ENCODE measurements around the gene ATP1B4. TPM values are rescaled to one million over a fixed set of nuclear protein-coding genes. Genes with fewer than 3 reads are reported as not detected.

The ATP1B4 gene
- polyA plus RNA-seq, 1 donor (not counting 4 experiments of a cell fraction or from before 2014, with no cell fraction given) = not detected

DNA sequence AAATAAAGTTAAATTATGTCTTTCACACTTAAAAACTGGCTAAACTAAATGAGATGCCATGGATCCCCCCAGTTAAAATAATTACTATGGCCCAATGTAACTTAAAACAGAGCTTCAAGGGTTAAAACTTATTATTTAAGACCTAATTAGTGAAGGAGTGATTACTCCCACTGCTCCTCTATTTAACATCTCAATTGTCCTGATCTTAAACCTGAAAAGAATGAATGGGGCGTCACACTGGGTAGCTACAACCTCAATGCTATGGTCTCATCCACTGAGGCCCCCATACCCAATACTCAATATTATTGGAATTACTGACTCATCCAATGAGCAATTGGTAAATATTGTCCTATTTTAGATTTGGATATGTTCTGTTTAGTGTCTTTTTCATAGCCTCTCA lies 29.5 kb upstream of the ATP1B4 start:
- Histone ChIP-seq H3K36me3 (ENCODE audit: control insufficient read depth in 2 of 2, extremely low read depth in 1 of 2, insufficient read depth in 2 of 2, low read length in 2 of 2) (no peaks in the 10 kb centered on the region), H3K4me1 (ENCODE audit: control insufficient read depth, extremely low read depth, insufficient read depth, low read length) (no peaks in the 10 kb centered on the region), H3K4me2 (ENCODE audit: control insufficient read depth, extremely low read depth, insufficient read depth, low read depth, low read length) (no peak overlapping the region), H3K9me1 (ENCODE audit: control insufficient read depth, extremely low read depth, insufficient read depth, low read length) (no peaks in the 10 kb centered on the region), H3K9ac (ENCODE audit: control insufficient read depth, extremely low read depth, insufficient read depth, low read length) (no peak overlapping the region), H3K79me2 (ENCODE audit: control insufficient read depth, insufficient read depth, low read length) (no peaks in the 10 kb centered on the region), H3K4me3 (ENCODE audit: control insufficient read depth in 2 of 3, extremely low read depth in 1 of 3, insufficient read depth in 2 of 3, low read depth in 1 of 3, low read length in 3 of 3) (no peak overlapping the region), H4K20me1 (ENCODE audit: control insufficient read depth, extremely low read depth, insufficient read depth, low read length) (no peaks in the 10 kb centered on the region), H2AFZ (ENCODE audit: control insufficient read depth, low read length) (no peak overlapping the region), H3K9me3 (ENCODE audit: control insufficient read depth, low read depth, low read length) (no peaks in the 10 kb centered on the region), H3K27me3 (ENCODE audit: control insufficient read depth, extremely low read depth, insufficient read depth, low read length) (no peaks in the 10 kb centered on the region), H3K27ac (ENCODE audit: control insufficient read depth, insufficient read depth, low read length) (no peak overlapping the region)
- no peak for DNase-seq (ENCODE audit: low read depth, low spot score)
- no peak for FAIRE-seq
- dilution Hi-C loops (cut with MboI; ENCODE audit: extremely low pct_ligation_motif_present, low sequenced_read_pairs) = no loop called here
- no peak for TF ChIP-seq EZH2 (IDR thresholded peaks at IDR 0.05; ENCODE audit: low read length)
- TF ChIP-seq CTCF (optimal IDR thresholded peaks at IDR 0.05 in 1 of 3, IDR thresholded peaks at IDR 0.05 in 1 of 3, conservative IDR thresholded peaks at IDR 0.05 in 1 of 3; ENCODE audit: extremely low read depth in 1 of 3, insufficient read depth in 2 of 3, low read length in 3 of 3) = no peak

GRCh38 chrX:120334151-120334550 lies 27.7 kb upstream of the ATP1B4 start:
- Histone ChIP-seq H3K9me3 (ENCODE audit: control insufficient read depth, low read depth, low read length) (no peaks in the 10 kb centered on the region), H3K4me3 (ENCODE audit: control insufficient read depth in 2 of 3, extremely low read depth in 1 of 3, insufficient read depth in 2 of 3, low read depth in 1 of 3, low read length in 3 of 3) (no peak overlapping the region), H2AFZ (ENCODE audit: control insufficient read depth, low read length) (no peak overlapping the region), H3K27ac (ENCODE audit: control insufficient read depth, insufficient read depth, low read length) (no peak overlapping the region), H3K79me2 (ENCODE audit: control insufficient read depth, insufficient read depth, low read length) (no peaks in the 10 kb centered on the region), H3K27me3 (ENCODE audit: control insufficient read depth, extremely low read depth, insufficient read depth, low read length) (no peaks in the 10 kb centered on the region), H3K9ac (ENCODE audit: control insufficient read depth, extremely low read depth, insufficient read depth, low read length) (no peak overlapping the region), H3K9me1 (ENCODE audit: control insufficient read depth, extremely low read depth, insufficient read depth, low read length) (no peaks in the 10 kb centered on the region), H4K20me1 (ENCODE audit: control insufficient read depth, extremely low read depth, insufficient read depth, low read length) (no peaks in the 10 kb centered on the region), H3K36me3 (ENCODE audit: control insufficient read depth in 2 of 2, extremely low read depth in 1 of 2, insufficient read depth in 2 of 2, low read length in 2 of 2) (no peaks in the 10 kb centered on the region), H3K4me1 (ENCODE audit: control insufficient read depth, extremely low read depth, insufficient read depth, low read length) (no peaks in the 10 kb centered on the region), H3K4me2 (ENCODE audit: control insufficient read depth, extremely low read depth, insufficient read depth, low read depth, low read length) (no peak overlapping the region)
- dilution Hi-C loops (cut with MboI; ENCODE audit: extremely low pct_ligation_motif_present, low sequenced_read_pairs) = no loop called here
- no peak for TF ChIP-seq EZH2 (IDR thresholded peaks at IDR 0.05; ENCODE audit: low read length)
- no peak for TF ChIP-seq CTCF (optimal IDR thresholded peaks at IDR 0.05 in 1 of 3, IDR thresholded peaks at IDR 0.05 in 1 of 3, conservative IDR thresholded peaks at IDR 0.05 in 1 of 3; ENCODE audit: extremely low read depth in 1 of 3, insufficient read depth in 2 of 3, low read length in 3 of 3)
- FAIRE-seq (no peak), DNase-seq (ENCODE audit: low read depth, low spot score) (no peak)

Measured in keratinocyte (primary cell).